ENCODE measurements around the gene GLIS2. TPM values are rescaled to one million over a fixed set of nuclear protein-coding genes. Genes with fewer than 3 reads are reported as not detected.

The GLIS2 gene
- polyA plus RNA-seq, 1 donor, result 11.5 TPM

- H3K4me1 ChIP-seq (ENCODE audit: control insufficient read depth, insufficient read depth, low read length), result peaks cover 49% of the 10 kb centered on the region
- H3K4me3 ChIP-seq (ENCODE audit: low read length), result peak overlapping the region; percentile 17
- peak overlapping the region; percentile 85 for H3K27ac ChIP-seq (ENCODE audit: low read length)
- peak; percentile 86 to 91 for DNase-seq
- no peaks in the 10 kb centered on the region for H3K36me3 ChIP-seq (ENCODE audit: control insufficient read depth, insufficient read depth, low read length)
- no peaks in the 10 kb centered on the region for H3K9me3 ChIP-seq (ENCODE audit: control insufficient read depth, low read depth, low read length)
- peaks cover 17% of the 10 kb centered on the region for H3K27me3 ChIP-seq (ENCODE audit: control insufficient read depth, insufficient read depth, low read length)
- no CpG with 5 or more reads among the region's 43 CpGs for WGBS (ENCODE audit: insufficient coverage, low lambda C conversion rate)
Observed at GRCh38 chr16:4313563-4314531, 2.0 kb upstream of the GLIS2 start.

GRCh38 chr16:4314532-4315185 lies 1.2 kb upstream of the GLIS2 start:
- H3K4me3 ChIP-seq (ENCODE audit: low read length), result peak overlapping the region; percentile 78
- DNase-seq, result peak in 1 of 2 donors; percentile 69
- no peaks in the 10 kb centered on the region for H3K36me3 ChIP-seq (ENCODE audit: control insufficient read depth, insufficient read depth, low read length)
- peak overlapping the region; percentile 85 for H3K27ac ChIP-seq (ENCODE audit: low read length)
- H3K9me3 ChIP-seq (ENCODE audit: control insufficient read depth, low read depth, low read length), result no peaks in the 10 kb centered on the region
- WGBS (ENCODE audit: insufficient coverage, low lambda C conversion rate), result no CpG with 5 or more reads among the region's 33 CpGs
- peaks cover 56% of the 10 kb centered on the region for H3K4me1 ChIP-seq (ENCODE audit: control insufficient read depth, insufficient read depth, low read length)
- H3K27me3 ChIP-seq (ENCODE audit: control insufficient read depth, insufficient read depth, low read length), result peaks cover 17% of the 10 kb centered on the region

- no CpG with 5 or more reads among the region's 93 CpGs for WGBS (ENCODE audit: insufficient coverage, low lambda C conversion rate)
- H3K36me3 ChIP-seq (ENCODE audit: control insufficient read depth, insufficient read depth, low read length), result no peaks in the 10 kb centered on the region
- no peaks in the 10 kb centered on the region for H3K9me3 ChIP-seq (ENCODE audit: control insufficient read depth, low read depth, low read length)
- peaks cover 62% of the 10 kb centered on the region for H3K4me1 ChIP-seq (ENCODE audit: control insufficient read depth, insufficient read depth, low read length)
- H3K4me3 ChIP-seq (ENCODE audit: low read length), result peak overlapping the region; percentile 50
- DNase-seq, result peak in 1 of 2 donors; percentile 41
- H3K27me3 ChIP-seq (ENCODE audit: control insufficient read depth, insufficient read depth, low read length), result peaks cover 17% of the 10 kb centered on the region
- peak overlapping the region; percentile 32 for H3K27ac ChIP-seq (ENCODE audit: low read length)
Observed at GRCh38 chr16:4316108-4316863, 419 bp downstream of the GLIS2 start.

- Histone ChIP-seq H3K27ac (ENCODE audit: low read length) (peak overlapping the region; percentile 32), H3K9me3 (ENCODE audit: control insufficient read depth, low read depth, low read length) (no peaks in the 10 kb centered on the region), H3K4me1 (ENCODE audit: control insufficient read depth, insufficient read depth, low read length) (peaks cover 62% of the 10 kb centered on the region), H3K27me3 (ENCODE audit: control insufficient read depth, insufficient read depth, low read length) (peaks cover 17% of the 10 kb centered on the region), H3K4me3 (ENCODE audit: low read length) (peak overlapping the region; percentile 50), H3K36me3 (ENCODE audit: control insufficient read depth, insufficient read depth, low read length) (no peaks in the 10 kb centered on the region)
- DNase-seq, result no peak
- no CpG with 5 or more reads among the region's 20 CpGs for WGBS (ENCODE audit: insufficient coverage, low lambda C conversion rate)
Observed at GRCh38 chr16:4316864-4317531, 1.1 kb downstream of the GLIS2 start.

- Histone ChIP-seq H3K4me1 (ENCODE audit: control insufficient read depth, insufficient read depth, low read length) (peaks cover 66% of the 10 kb centered on the region), H3K9me3 (ENCODE audit: control insufficient read depth, low read depth, low read length) (no peaks in the 10 kb centered on the region), H3K4me3 (ENCODE audit: low read length) (peak overlapping the region; percentile 50), H3K36me3 (ENCODE audit: control insufficient read depth, insufficient read depth, low read length) (no peaks in the 10 kb centered on the region), H3K27me3 (ENCODE audit: control insufficient read depth, insufficient read depth, low read length) (peaks cover 17% of the 10 kb centered on the region), H3K27ac (ENCODE audit: low read length) (peak overlapping the region; percentile 32)
- no CpG with 5 or more reads among the region's 12 CpGs for WGBS (ENCODE audit: insufficient coverage, low lambda C conversion rate)
- DNase-seq, result no peak
Observed at GRCh38 chr16:4317532-4318450, 1.9 kb downstream of the GLIS2 start.

- Histone ChIP-seq H3K27me3 (ENCODE audit: control insufficient read depth, insufficient read depth, low read length) (peaks cover 17% of the 10 kb centered on the region), H3K9me3 (ENCODE audit: control insufficient read depth, low read depth, low read length) (no peaks in the 10 kb centered on the region), H3K27ac (ENCODE audit: low read length) (no peak overlapping the region), H3K36me3 (ENCODE audit: control insufficient read depth, insufficient read depth, low read length) (no peaks in the 10 kb centered on the region), H3K4me1 (ENCODE audit: control insufficient read depth, insufficient read depth, low read length) (peaks cover 62% of the 10 kb centered on the region), H3K4me3 (ENCODE audit: low read length) (no peak overlapping the region)
- no CpG with 5 or more reads among the region's 13 CpGs for WGBS (ENCODE audit: insufficient coverage, low lambda C conversion rate)
- DNase-seq, result no peak
Observed at GRCh38 chr16:4318451-4318910, 2.6 kb downstream of the GLIS2 start.

GRCh38 chr16:4318967-4319366 lies 3.1 kb downstream of the GLIS2 start:
- Histone ChIP-seq H3K27me3 (ENCODE audit: control insufficient read depth, insufficient read depth, low read length) (peaks cover 14% of the 10 kb centered on the region), H3K4me3 (ENCODE audit: low read length) (no peak overlapping the region), H3K4me1 (ENCODE audit: control insufficient read depth, insufficient read depth, low read length) (peaks cover 65% of the 10 kb centered on the region), H3K27ac (ENCODE audit: low read length) (no peak overlapping the region), H3K9me3 (ENCODE audit: control insufficient read depth, low read depth, low read length) (no peaks in the 10 kb centered on the region), H3K36me3 (ENCODE audit: control insufficient read depth, insufficient read depth, low read length) (no peaks in the 10 kb centered on the region)
- no CpG with 5 or more reads among the region's 5 CpGs for WGBS (ENCODE audit: insufficient coverage, low lambda C conversion rate)
- DNase-seq, result no peak

GRCh38 chr16:4319454-4320421 lies 3.9 kb downstream of the GLIS2 start:
- Histone ChIP-seq H3K36me3 (ENCODE audit: control insufficient read depth, insufficient read depth, low read length) (no peaks in the 10 kb centered on the region), H3K4me3 (ENCODE audit: low read length) (no peak overlapping the region), H3K27ac (ENCODE audit: low read length) (no peak overlapping the region), H3K27me3 (ENCODE audit: control insufficient read depth, insufficient read depth, low read length) (peaks cover 9% of the 10 kb centered on the region), H3K9me3 (ENCODE audit: control insufficient read depth, low read depth, low read length) (peaks cover under 1% of the 10 kb centered on the region), H3K4me1 (ENCODE audit: control insufficient read depth, insufficient read depth, low read length) (peaks cover 66% of the 10 kb centered on the region)
- WGBS (ENCODE audit: insufficient coverage, low lambda C conversion rate), result no CpG with 5 or more reads among the region's 37 CpGs
- peak in 1 of 2 donors; percentile 40 for DNase-seq
